Sigmoid colon (tissue), 7 donors: Measurements from ENCODE around the gene TRIM33. TPM values are rescaled to one million over a fixed set of nuclear protein-coding genes. Genes with fewer than 3 reads are reported as not detected.

Experiments
- DNase-seq: peaks from one replicate; pipeline ENCODE4 v3.0.0-alpha.2; 2019
- H3K27ac ChIP-seq, 4 donors: fragments of 200-600 bp; sonication (generic); one replicate each; pipeline ENCODE4 v1.5.1; 2016 to 2019; ENCODE audit warnings: mild to moderate bottlenecking in 1 of 4
- H3K27me3 ChIP-seq, 3 donors: fragments of 200-600 bp; sonication (generic); one replicate each; pipeline ENCODE4 v1.5.1; 2019; ENCODE audit warnings: mild to moderate bottlenecking in 1 of 3
- H3K36me3 ChIP-seq, 4 donors: fragments of 200-600 bp; sonication (generic); one replicate each; pipeline ENCODE4 v1.5.1; 2016 to 2019
- H3K4me1 ChIP-seq, 4 donors: fragments of 200-600 bp; sonication (generic); one replicate each; pipeline ENCODE4 v1.5.1; 2017 to 2019
- H3K4me3 ChIP-seq, 4 donors: fragments of 200-600 bp; sonication (generic); one replicate each; pipeline ENCODE4 v1.5.1; 2017 to 2019; ENCODE audit warnings: mild to moderate bottlenecking in 2 of 4, moderate library complexity in 1 of 4
- H3K9me3 ChIP-seq, 4 donors: fragments of 200-600 bp in 3 of 4; sonication (generic) in 3 of 4; one replicate each; pipeline versions ENCODE4 v1.5.1 to v1.6.1; 2013 to 2019
- CTCF ChIP-seq, 4 experiments: fragments of 450-650 bp in 3 of 4; fragments of 200-600 bp in 1 of 4; IDR thresholded peaks; one replicate each; pipeline ENCODE4 v1.5.1; 2016 to 2019; ENCODE audit warnings: antibody characterized with exemption in 4 of 4, mild to moderate bottlenecking in 3 of 4, moderate library complexity in 2 of 4
- EP300 ChIP-seq, 4 donors: sonication (generic); formaldehyde crosslinking; IDR thresholded peaks; one replicate each; pipeline ENCODE4 v1.6.1; 2017; ENCODE audit warnings: antibody characterized with exemption in 4 of 4
- POLR2A ChIP-seq, 2 donors: fragments of 450-650 bp; IDR thresholded peaks; one replicate each; pipeline ENCODE4 v1.6.1; 2016; ENCODE audit warnings: antibody characterized with exemption in 2 of 2, mild to moderate bottlenecking in 2 of 2, moderate library complexity in 2 of 2
- POLR2AphosphoS5 ChIP-seq, 4 donors: sonication (generic); formaldehyde crosslinking; IDR thresholded peaks; one replicate each; pipeline ENCODE4 v1.6.1; 2017; ENCODE audit warnings: antibody characterized with exemption in 4 of 4
- WGBS, 2 donors: extraction: QIAGEN DNeasy Blood & Tissue Kit; methylation state at CpG; one replicate each; pipeline ENCODE4 v1.1.7; 2013; 5-methylcytosine and 5-hydroxymethylcytosine counted together
- intact Hi-C: fragments of 100-400 bp; cut with DNase I; formaldehyde crosslinking; loops from one replicate; pipeline ENCODE4 v1.15.1; 2023
- polyA plus RNA-seq, 3 donors: library from polyadenylated mRNA; stranded (reverse); fragments of 200-250 nt; gene quantifications; one replicate each; pipeline ENCODE4 v1.2.3, GENCODE V29; 2013
- total RNA-seq, 4 donors: library from RNA; depleted of rRNA; stranded (reverse); fragments of >200 nt; gene quantifications; one replicate each; pipeline ENCODE4 v1.1.0, GENCODE V29; 2016
- donor health status: healthy with polysubstance abuse.
- donor health status: Bipolar disorder and iron deficiency.
- donor health status: healthy.

Gene TRIM33
- total and polyA plus RNA-seq, 7 donors = 4.6 to 42.0 (median 38.7) TPM

DNA sequence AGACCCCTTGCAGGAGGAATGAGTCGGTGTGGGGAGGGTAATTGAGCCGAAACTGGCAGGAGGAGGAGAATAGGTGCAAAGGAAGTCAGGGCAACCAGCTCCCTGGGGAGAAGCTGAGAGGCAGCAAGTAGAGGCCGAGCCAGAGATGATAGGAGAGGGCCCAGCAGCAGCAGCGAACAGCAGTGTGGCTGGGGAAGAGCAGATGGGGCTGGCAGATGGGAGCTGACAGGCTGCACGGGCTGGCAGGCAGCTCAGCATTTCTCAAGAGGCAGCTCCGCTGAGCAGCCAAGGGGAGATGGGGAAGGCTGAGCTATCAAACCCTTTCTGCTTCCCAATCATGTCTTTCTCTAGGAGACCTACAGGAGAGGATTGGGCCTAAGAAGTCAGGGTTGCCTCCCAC is 158.2 kb downstream of the TRIM33 start:
- H3K4me3 ChIP-seq = no peak overlapping the region
- TF ChIP-seq CTCF (IDR thresholded peaks at IDR 0.05) = no peak
- no peak for TF ChIP-seq EP300 (IDR thresholded peaks at IDR 0.05)
- TF ChIP-seq POLR2AphosphoS5 (IDR thresholded peaks at IDR 0.05) = no peak
- TF ChIP-seq POLR2A (IDR thresholded peaks at IDR 0.05) = no peak
- 59 to 76% methylated on average over 6 of the region's 6 CpGs for WGBS, 2 donors
- H3K9me3 ChIP-seq = no peaks in the 10 kb centered on the region
- intact Hi-C loops = no loop called here
- peaks cover 0 to 17% (median 15%) of the 10 kb centered on the region in 4 donors for H3K4me1 ChIP-seq
- H3K27me3 ChIP-seq = no peaks in the 10 kb centered on the region
- H3K27ac ChIP-seq = peak overlapping the region in 3 of 4 donors; percentile 48 to 61 (median 48)
- no peak for DNase-seq
- H3K36me3 ChIP-seq = no peaks in the 10 kb centered on the region

- TF ChIP-seq EP300 (IDR thresholded peaks at IDR 0.05) = no peak
- no peak for TF ChIP-seq CTCF (IDR thresholded peaks at IDR 0.05)
- TF ChIP-seq POLR2A (IDR thresholded peaks at IDR 0.05) = no peak
- TF ChIP-seq POLR2AphosphoS5 (IDR thresholded peaks at IDR 0.05) = no peak
- no peak overlapping the region for H3K4me3 ChIP-seq
- no peaks in the 10 kb centered on the region for H3K36me3 ChIP-seq
- intact Hi-C loops = no loop called here
- no peaks in the 10 kb centered on the region for H3K27me3 ChIP-seq
- no peak for DNase-seq
- peaks cover 0 to 24% (median 21%) of the 10 kb centered on the region in 4 donors for H3K4me1 ChIP-seq
- H3K27ac ChIP-seq = no peak overlapping the region
- WGBS, 2 donors = 90 to 91% methylated on average over 10 of the region's 10 CpGs
- H3K9me3 ChIP-seq = no peaks in the 10 kb centered on the region
These were observed 160.1 kb downstream of the TRIM33 start for GRCh38 chr1:114350731-114351445.

DNA sequence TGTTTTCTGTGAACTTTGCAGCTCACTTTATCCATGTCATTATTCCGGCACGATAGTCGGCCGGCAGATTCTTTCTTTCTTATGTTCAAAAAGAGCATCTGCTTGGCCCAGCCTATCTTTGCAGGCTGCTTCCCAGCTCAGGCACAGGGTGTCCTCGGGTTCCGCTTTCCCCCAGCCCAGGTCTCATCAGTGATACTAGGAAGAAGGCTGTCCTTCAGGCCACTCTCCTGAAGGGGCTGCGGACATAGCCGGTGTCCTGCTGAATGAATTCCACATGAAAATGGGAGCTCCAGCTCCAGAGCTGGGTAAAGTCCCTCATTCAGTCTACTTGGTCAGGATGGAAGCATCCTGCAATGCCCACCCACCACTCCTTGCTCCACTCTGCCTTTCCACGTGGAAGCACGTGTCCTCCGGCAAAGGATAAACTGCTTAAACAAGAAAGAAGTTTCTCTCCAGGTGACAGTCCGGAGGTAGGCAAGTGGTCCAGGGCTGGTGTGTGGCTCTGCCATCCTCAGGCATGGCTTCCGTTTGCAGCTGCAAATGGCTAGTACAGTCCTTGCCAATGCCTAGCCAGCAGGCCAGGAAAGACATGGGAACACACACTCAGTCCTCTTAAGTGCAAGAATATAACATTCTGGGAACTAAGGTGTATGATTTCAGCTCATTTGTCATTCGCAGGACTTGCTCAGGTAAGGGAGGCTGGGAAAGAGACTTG is 161.0 kb downstream of the TRIM33 start:
- WGBS, 2 donors = 87 to 90% methylated on average over 14 of the region's 14 CpGs
- H3K4me3 ChIP-seq = no peak overlapping the region
- no peaks in the 10 kb centered on the region for H3K36me3 ChIP-seq
- H3K9me3 ChIP-seq = no peaks in the 10 kb centered on the region
- H3K27me3 ChIP-seq = no peaks in the 10 kb centered on the region
- no peak overlapping the region for H3K27ac ChIP-seq
- intact Hi-C loops = loop anchor here (5.0 kb wide), 1 partner anchor 32 kb away; no protein-coding TSS in a partner anchor
- TF ChIP-seq POLR2AphosphoS5 (IDR thresholded peaks at IDR 0.05) = no peak
- TF ChIP-seq EP300 (IDR thresholded peaks at IDR 0.05) = no peak
- no peak for TF ChIP-seq POLR2A (IDR thresholded peaks at IDR 0.05)
- TF ChIP-seq CTCF (IDR thresholded peaks at IDR 0.05) = no peak
- DNase-seq = no peak
- peaks cover 0 to 28% (median 26%) of the 10 kb centered on the region in 4 donors for H3K4me1 ChIP-seq

- TF ChIP-seq POLR2AphosphoS5 (IDR thresholded peaks at IDR 0.05) = no peak
- no peak for TF ChIP-seq CTCF (IDR thresholded peaks at IDR 0.05)
- no peak for TF ChIP-seq POLR2A (IDR thresholded peaks at IDR 0.05)
- no peak for TF ChIP-seq EP300 (IDR thresholded peaks at IDR 0.05)
- 88 to 90% methylated on average over 9 of the region's 9 CpGs for WGBS, 2 donors
- peaks cover 0 to 16% (median 13%) of the 10 kb centered on the region in 4 donors for H3K4me1 ChIP-seq
- H3K27me3 ChIP-seq = no peaks in the 10 kb centered on the region
- no peak for DNase-seq
- no peak overlapping the region for H3K27ac ChIP-seq
- H3K4me3 ChIP-seq = no peak overlapping the region
- no peaks in the 10 kb centered on the region for H3K36me3 ChIP-seq
- H3K9me3 ChIP-seq = no peaks in the 10 kb centered on the region
- intact Hi-C loops = loop anchor here (5.0 kb wide), 1 partner anchor 35 kb away; no protein-coding TSS in a partner anchor
These were observed 163.4 kb downstream of the TRIM33 start for GRCh38 chr1:114347431-114348209.
